AG09319 (cell line): ENCODE measurements around the gene PTPRU.
A peak's percentile ranks its signal among the peaks of the same experiment; 100 is the strongest.

Experiments
- DNase-seq: peaks from one replicate; pipeline ENCODE4 v3.0.0-alpha.2; 2010; ENCODE audit warnings: low read depth; ENCODE audit errors: extremely low read depth
- CTCF ChIP-seq: IDR thresholded peaks from 2 replicates; pipeline ENCODE4 v1.5.1; 2011; ENCODE audit warnings: low read depth, mild to moderate bottlenecking, inconsistent platforms, low read length, moderate library complexity

PTPRU gene

GRCh38 chr1:29245876-29246275 is 9.6 kb downstream of the PTPRU start:
- no peak for DNase-seq
- TF ChIP-seq CTCF: peak; percentile 56

- TF ChIP-seq CTCF: no peak
- DNase-seq: no peak
These were observed 10.7 kb downstream of the PTPRU start for GRCh38 chr1:29247044-29247443.

- no peak for TF ChIP-seq CTCF
- DNase-seq: no peak
These were observed 11.4 kb downstream of the PTPRU start for GRCh38 chr1:29247571-29248273.

- TF ChIP-seq CTCF: no peak
- DNase-seq: no peak
These were observed 12.1 kb downstream of the PTPRU start for GRCh38 chr1:29248409-29248808.

- DNase-seq: no peak
- no peak for TF ChIP-seq CTCF
These were observed 12.9 kb downstream of the PTPRU start for GRCh38 chr1:29249170-29249691.

GRCh38 chr1:29249951-29250581 is 13.7 kb downstream of the PTPRU start:
- no peak for TF ChIP-seq CTCF
- no peak for DNase-seq
